Fibroblast of skin of abdomen (primary cell): ENCODE data around the gene SLC27A3.
"Not testable (repeated sequence)": the region's sequence is repeated elsewhere in the genome, so short reads cannot be mapped to it uniquely, and the experiment has no call there.

Source experiments
- DNase-seq: peaks from one replicate; pipeline ENCODE4 v3.0.0-alpha.2; 2013

The SLC27A3 gene

GRCh38 chr1:153763365-153764225, 11.6 kb upstream of the SLC27A3 start:
- no peak for DNase-seq

- no peak for DNase-seq
Measured at GRCh38 chr1:153764310-153764709, 10.9 kb upstream of the SLC27A3 start.

- DNase-seq: not testable (repeated sequence)
Measured at GRCh38 chr1:153766663-153767062, 8.5 kb upstream of the SLC27A3 start.

- DNase-seq: no peak
Measured at GRCh38 chr1:153767519-153767918, 7.7 kb upstream of the SLC27A3 start.

- DNase-seq: no peak
Measured at GRCh38 chr1:153768316-153769181, 6.7 kb upstream of the SLC27A3 start.

- DNase-seq: no peak
Measured at GRCh38 chr1:153769221-153769620, 6.0 kb upstream of the SLC27A3 start.

- peak; percentile 14 for DNase-seq
Measured at GRCh38 chr1:153770797-153771196, 4.4 kb upstream of the SLC27A3 start.

GRCh38 chr1:153771261-153771660, 3.9 kb upstream of the SLC27A3 start:
- no peak for DNase-seq

- no peak for DNase-seq
Measured at GRCh38 chr1:153771841-153772593, 3.2 kb upstream of the SLC27A3 start.

- no peak for DNase-seq
Measured at GRCh38 chr1:153773096-153773921, 1.9 kb upstream of the SLC27A3 start.

- no peak for DNase-seq
Measured at GRCh38 chr1:153774026-153774595, 1.1 kb upstream of the SLC27A3 start.

GRCh38 chr1:153775458-153776327, 486 bp downstream of the SLC27A3 start:
- DNase-seq: peak; percentile 35

- no peak for DNase-seq
Measured at GRCh38 chr1:153776352-153776751, 1.1 kb downstream of the SLC27A3 start.

GRCh38 chr1:153776845-153777370, 1.7 kb downstream of the SLC27A3 start:
- DNase-seq: no peak

GRCh38 chr1:153777648-153778047, 2.4 kb downstream of the SLC27A3 start:
- no peak for DNase-seq

- DNase-seq: no peak
Measured at GRCh38 chr1:153778051-153778823, 3.0 kb downstream of the SLC27A3 start.

GRCh38 chr1:153778824-153779519, 3.8 kb downstream of the SLC27A3 start:
- DNase-seq: no peak

GRCh38 chr1:153779781-153780541, 4.8 kb downstream of the SLC27A3 start:
- no peak for DNase-seq
